Esophagus muscularis mucosa (tissue), 4 donors: ENCODE results near the gene HMBS.

Source experiments
- EP300 ChIP-seq: sonication (generic); formaldehyde crosslinking; IDR thresholded peaks from one replicate; pipeline ENCODE4 v1.6.1; 2017; ENCODE audit warnings: antibody characterized with exemption
- POLR2A ChIP-seq: fragments of 450-650 bp; IDR thresholded peaks from one replicate; pipeline ENCODE4 v1.6.1; 2017; ENCODE audit warnings: antibody characterized with exemption, moderate library complexity, mild to moderate bottlenecking, low read depth
- TF ChIP-seq, protein P1 (sequence below), 3 experiments: fragments of 200-600 bp in 2 of 3; fragments of 450-650 bp in 1 of 3; sonication (generic) in 2 of 3; IDR thresholded peaks; one replicate each; pipeline ENCODE4 v1.5.1; 2017 to 2019; ENCODE audit warnings: antibody characterized with exemption in 3 of 3, mild to moderate bottlenecking in 2 of 3, moderate library complexity in 1 of 3

DNA sequence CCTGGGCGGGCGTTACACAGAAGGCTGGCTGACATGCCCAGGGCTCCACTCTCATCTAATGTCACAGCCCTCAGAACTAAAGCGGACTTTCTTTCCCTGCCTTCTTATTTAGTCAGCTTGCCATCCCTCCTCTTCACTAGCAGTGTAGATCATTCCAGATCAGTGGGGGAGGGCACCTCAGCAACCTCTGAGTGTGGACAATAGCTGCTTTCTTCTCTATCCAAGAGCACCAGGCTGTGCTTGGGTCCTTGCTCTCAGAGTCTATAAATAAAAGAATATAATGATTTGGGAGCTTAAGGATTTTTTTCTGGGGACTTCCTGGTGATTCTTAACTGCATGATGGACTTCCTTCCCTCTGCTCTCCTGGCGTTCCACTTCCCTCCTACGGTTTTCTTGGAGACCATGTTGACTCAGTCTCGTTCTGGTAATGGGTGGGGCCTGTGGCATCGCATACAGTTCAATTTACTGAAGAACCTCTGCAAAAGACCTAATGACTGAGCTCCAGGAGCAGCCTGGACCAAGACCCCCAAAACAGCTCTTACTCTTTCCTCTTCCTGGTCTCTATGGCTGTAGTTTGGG is 2.9 kb upstream of the HMBS start:
- TF ChIP-seq, protein P1, sequence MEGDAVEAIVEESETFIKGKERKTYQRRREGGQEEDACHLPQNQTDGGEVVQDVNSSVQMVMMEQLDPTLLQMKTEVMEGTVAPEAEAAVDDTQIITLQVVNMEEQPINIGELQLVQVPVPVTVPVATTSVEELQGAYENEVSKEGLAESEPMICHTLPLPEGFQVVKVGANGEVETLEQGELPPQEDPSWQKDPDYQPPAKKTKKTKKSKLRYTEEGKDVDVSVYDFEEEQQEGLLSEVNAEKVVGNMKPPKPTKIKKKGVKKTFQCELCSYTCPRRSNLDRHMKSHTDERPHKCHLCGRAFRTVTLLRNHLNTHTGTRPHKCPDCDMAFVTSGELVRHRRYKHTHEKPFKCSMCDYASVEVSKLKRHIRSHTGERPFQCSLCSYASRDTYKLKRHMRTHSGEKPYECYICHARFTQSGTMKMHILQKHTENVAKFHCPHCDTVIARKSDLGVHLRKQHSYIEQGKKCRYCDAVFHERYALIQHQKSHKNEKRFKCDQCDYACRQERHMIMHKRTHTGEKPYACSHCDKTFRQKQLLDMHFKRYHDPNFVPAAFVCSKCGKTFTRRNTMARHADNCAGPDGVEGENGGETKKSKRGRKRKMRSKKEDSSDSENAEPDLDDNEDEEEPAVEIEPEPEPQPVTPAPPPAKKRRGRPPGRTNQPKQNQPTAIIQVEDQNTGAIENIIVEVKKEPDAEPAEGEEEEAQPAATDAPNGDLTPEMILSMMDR (IDR thresholded peaks at IDR 0.05): no peak
- TF ChIP-seq EP300 (no peak), POLR2A (no peak)
